ENCODE results near the gene NUP153. TPM values are rescaled to one million over a fixed set of nuclear protein-coding genes. Genes with fewer than 3 reads are reported as not detected.

The NUP153 gene
- total RNA-seq, 1 donor from 2014 or later = 68.7 TPM

GRCh38 chr6:17684134-17684533 is 22.6 kb downstream of the NUP153 start:
- no peak overlapping the region for H3K4me3 Mint-ChIP-seq
- peaks cover 60% of the 10 kb centered on the region for H3K36me3 Mint-ChIP-seq
- TF ChIP-seq EZH2 (IDR thresholded peaks at IDR 0.05) = no peak
- TF ChIP-seq EZH2phosphoT487 (IDR thresholded peaks at IDR 0.05) = no peak
- TF ChIP-seq CTCF (IDR thresholded peaks at IDR 0.05) = no peak
- Histone ChIP-seq H3K4me1 (peaks cover 3% of the 10 kb centered on the region), H3K9me3 (ENCODE audit: low read depth) (no peaks in the 10 kb centered on the region), H3K27me3 (no peaks in the 10 kb centered on the region), H3K79me2 (ENCODE audit: low read depth) (peaks cover 100% of the 10 kb centered on the region), H3K9ac (no peak overlapping the region), H3K4me3 (no peak overlapping the region), H3K27ac (peak overlapping the region; percentile 45), H2AFZ (replicated peaks) (no peak overlapping the region), H3F3A (ENCODE audit: low read depth) (peaks cover 5% of the 10 kb centered on the region), H3K4me2 (no peak overlapping the region), H3K36me3 (peaks cover 24% of the 10 kb centered on the region), H4K20me1 (ENCODE audit: low read depth) (peaks cover 46% of the 10 kb centered on the region)
- H3K27me3 Mint-ChIP-seq (ENCODE audit: insufficient read depth, low read depth) = peaks cover 2% of the 10 kb centered on the region
- DNase-seq (ENCODE audit: low spot score) = no peak
- no peaks in the 10 kb centered on the region for H3K9me3 Mint-ChIP-seq
- H3K4me1 Mint-ChIP-seq = no peaks in the 10 kb centered on the region
- H3K27ac Mint-ChIP-seq = no peak overlapping the region

- H3K9me3 Mint-ChIP-seq = no peaks in the 10 kb centered on the region
- peaks cover 46% of the 10 kb centered on the region for H4K20me1 ChIP-seq (ENCODE audit: low read depth)
- no peak for TF ChIP-seq EZH2phosphoT487 (IDR thresholded peaks at IDR 0.05)
- no peak for TF ChIP-seq EZH2 (IDR thresholded peaks at IDR 0.05)
- no peaks in the 10 kb centered on the region for H3K9me3 ChIP-seq (ENCODE audit: low read depth)
- peaks cover 5% of the 10 kb centered on the region for H3F3A ChIP-seq (ENCODE audit: low read depth)
- no peaks in the 10 kb centered on the region for H3K4me1 Mint-ChIP-seq
- no peak for DNase-seq (ENCODE audit: low spot score)
- peaks cover 3% of the 10 kb centered on the region for H3K4me1 ChIP-seq
- no peak overlapping the region for H3K4me2 ChIP-seq
- no peaks in the 10 kb centered on the region for H3K27me3 ChIP-seq
- H3K36me3 Mint-ChIP-seq = peaks cover 64% of the 10 kb centered on the region
- H3K79me2 ChIP-seq (ENCODE audit: low read depth) = peaks cover 100% of the 10 kb centered on the region
- no peak overlapping the region for H3K27ac Mint-ChIP-seq
- peaks cover 20% of the 10 kb centered on the region for H3K36me3 ChIP-seq
- H3K27ac ChIP-seq = no peak overlapping the region
- H3K27me3 Mint-ChIP-seq (ENCODE audit: insufficient read depth, low read depth) = peaks cover 2% of the 10 kb centered on the region
- no peak overlapping the region for H3K4me3 ChIP-seq
- no peak overlapping the region for H3K4me3 Mint-ChIP-seq
- H3K9ac ChIP-seq = no peak overlapping the region
- H2AFZ ChIP-seq (replicated peaks) = no peak overlapping the region
Measured at GRCh38 chr6:17683428-17683827, 23.3 kb downstream of the NUP153 start.

GRCh38 chr6:17679726-17680125 is 27.0 kb downstream of the NUP153 start:
- H3K9ac ChIP-seq = no peak overlapping the region
- no peaks in the 10 kb centered on the region for H3K9me3 ChIP-seq (ENCODE audit: low read depth)
- no peaks in the 10 kb centered on the region for H3F3A ChIP-seq (ENCODE audit: low read depth)
- peaks cover 62% of the 10 kb centered on the region for H3K36me3 Mint-ChIP-seq
- H3K4me3 Mint-ChIP-seq = no peak overlapping the region
- H2AFZ ChIP-seq (replicated peaks) = no peak overlapping the region
- H4K20me1 ChIP-seq (ENCODE audit: low read depth) = peaks cover 61% of the 10 kb centered on the region
- no peak overlapping the region for H3K4me2 ChIP-seq
- H3K4me3 ChIP-seq = no peak overlapping the region
- DNase-seq (ENCODE audit: low spot score) = no peak
- H3K9me3 Mint-ChIP-seq = no peaks in the 10 kb centered on the region
- no peak overlapping the region for H3K27ac Mint-ChIP-seq
- H3K27me3 Mint-ChIP-seq (ENCODE audit: insufficient read depth, low read depth) = peaks cover 2% of the 10 kb centered on the region
- H3K27ac ChIP-seq = no peak overlapping the region
- TF ChIP-seq CTCF (IDR thresholded peaks at IDR 0.05) = no peak
- no peak for TF ChIP-seq EZH2 (IDR thresholded peaks at IDR 0.05)
- TF ChIP-seq EZH2phosphoT487 (IDR thresholded peaks at IDR 0.05) = no peak
- peaks cover 9% of the 10 kb centered on the region for H3K36me3 ChIP-seq
- H3K27me3 ChIP-seq = no peaks in the 10 kb centered on the region
- H3K4me1 Mint-ChIP-seq = no peaks in the 10 kb centered on the region
- H3K79me2 ChIP-seq (ENCODE audit: low read depth) = peaks cover 100% of the 10 kb centered on the region
- peaks cover 3% of the 10 kb centered on the region for H3K4me1 ChIP-seq

GRCh38 chr6:17677602-17678001 is 29.1 kb downstream of the NUP153 start:
- Histone ChIP-seq H3K9me3 (ENCODE audit: low read depth) (no peaks in the 10 kb centered on the region), H3K36me3 (peaks cover 22% of the 10 kb centered on the region), H3K27me3 (no peaks in the 10 kb centered on the region), H3K4me3 (no peak overlapping the region), H4K20me1 (ENCODE audit: low read depth) (peaks cover 46% of the 10 kb centered on the region), H3K4me1 (peaks cover 3% of the 10 kb centered on the region), H3K4me2 (no peak overlapping the region), H3K9ac (no peak overlapping the region), H2AFZ (replicated peaks) (no peak overlapping the region), H3K79me2 (ENCODE audit: low read depth) (peaks cover 100% of the 10 kb centered on the region), H3F3A (ENCODE audit: low read depth) (no peaks in the 10 kb centered on the region), H3K27ac (no peak overlapping the region)
- Mint-ChIP-seq H3K27me3 (ENCODE audit: insufficient read depth, low read depth) (no peaks in the 10 kb centered on the region), H3K9me3 (peaks cover 3% of the 10 kb centered on the region), H3K36me3 (peaks cover 59% of the 10 kb centered on the region), H3K4me1 (no peaks in the 10 kb centered on the region), H3K27ac (no peak overlapping the region), H3K4me3 (no peak overlapping the region)
- no peak for DNase-seq (ENCODE audit: low spot score)
- TF ChIP-seq EZH2phosphoT487 (IDR thresholded peaks at IDR 0.05) (no peak), CTCF (IDR thresholded peaks at IDR 0.05) (no peak), EZH2 (IDR thresholded peaks at IDR 0.05) (no peak)

Data from neural progenitor cell (in vitro differentiated cells).